ENCODE data around the gene PHF21A.

PHF21A gene

GRCh38 chr11:46075168-46075567 is 46.1 kb downstream of the PHF21A start:
- no peak for DNase-seq (ENCODE audit: low read depth)

- no peak for DNase-seq (ENCODE audit: low read depth)
Observed at GRCh38 chr11:46073632-46074031, 47.6 kb downstream of the PHF21A start.

- no peak for DNase-seq (ENCODE audit: low read depth)
Observed at GRCh38 chr11:46072172-46072964, 48.9 kb downstream of the PHF21A start.

GRCh38 chr11:46071091-46071490 is 50.2 kb downstream of the PHF21A start:
- no peak for DNase-seq (ENCODE audit: low read depth)

- DNase-seq (ENCODE audit: low read depth), result no peak
Observed at GRCh38 chr11:46069595-46069994, 51.7 kb downstream of the PHF21A start.

- no peak for DNase-seq (ENCODE audit: low read depth)
Observed at GRCh38 chr11:46066335-46066734, 54.9 kb downstream of the PHF21A start.

- DNase-seq (ENCODE audit: low read depth), result no peak
Observed at GRCh38 chr11:46065681-46066080, 55.6 kb downstream of the PHF21A start.

GRCh38 chr11:46064221-46064620 is 57.0 kb downstream of the PHF21A start:
- DNase-seq (ENCODE audit: low read depth), result no peak

GRCh38 chr11:46063138-46063537 is 58.1 kb downstream of the PHF21A start:
- no peak for DNase-seq (ENCODE audit: low read depth)

- DNase-seq (ENCODE audit: low read depth), result no peak
Observed at GRCh38 chr11:46060013-46060412, 61.2 kb downstream of the PHF21A start.

GRCh38 chr11:46057489-46057888 is 63.8 kb downstream of the PHF21A start:
- no peak for DNase-seq (ENCODE audit: low read depth)

GRCh38 chr11:46055371-46055770 is 65.9 kb downstream of the PHF21A start:
- no peak for DNase-seq (ENCODE audit: low read depth)

GRCh38 chr11:46051102-46051501 is 70.2 kb downstream of the PHF21A start:
- DNase-seq (ENCODE audit: low read depth), result no peak

- no peak for DNase-seq (ENCODE audit: low read depth)
Observed at GRCh38 chr11:46050662-46051061, 70.6 kb downstream of the PHF21A start.

GRCh38 chr11:46050003-46050461 is 71.2 kb downstream of the PHF21A start:
- DNase-seq (ENCODE audit: low read depth), result no peak

- DNase-seq (ENCODE audit: low read depth), result no peak
Observed at GRCh38 chr11:46049325-46049897, 71.8 kb downstream of the PHF21A start.

GRCh38 chr11:46048198-46048597 is 73.1 kb downstream of the PHF21A start:
- DNase-seq (ENCODE audit: low read depth), result no peak

GRCh38 chr11:46047520-46047919 is 73.7 kb downstream of the PHF21A start:
- no peak for DNase-seq (ENCODE audit: low read depth)

GRCh38 chr11:46045811-46046210 is 75.4 kb downstream of the PHF21A start:
- no peak for DNase-seq (ENCODE audit: low read depth)

GRCh38 chr11:46044601-46045000 is 76.7 kb downstream of the PHF21A start:
- DNase-seq (ENCODE audit: low read depth), result no peak

- no peak for DNase-seq (ENCODE audit: low read depth)
Observed at GRCh38 chr11:46039990-46040389, 81.3 kb downstream of the PHF21A start.

GRCh38 chr11:46038529-46038928 is 82.7 kb downstream of the PHF21A start:
- DNase-seq (ENCODE audit: low read depth), result no peak

- no peak for DNase-seq (ENCODE audit: low read depth)
Observed at GRCh38 chr11:46036969-46037368, 84.3 kb downstream of the PHF21A start.

- DNase-seq (ENCODE audit: low read depth), result no peak
Observed at GRCh38 chr11:46036009-46036408, 85.2 kb downstream of the PHF21A start.
